Gastroesophageal sphincter (tissue), 4 donors: ENCODE data around the gene NDUFS6. TPM values are rescaled to one million over a fixed set of nuclear protein-coding genes. Genes with fewer than 3 reads are reported as not detected.
A peak's percentile ranks its signal among the peaks of the same experiment; 100 is the strongest.

ENCODE experiments used
- ATAC-seq: fragments of 150-250 bp; one replicate; pipeline ENCODE4 v1.9.1; 2016; ENCODE audit warnings: mild to moderate bottlenecking, moderate library complexity
- H3K27ac ChIP-seq, 4 donors: fragments of 200-600 bp; sonication (generic) in 3 of 4; 1 replicate in 3 of 4; 2 replicates in 1 of 4; pipeline ENCODE4 v1.5.1; 2016 to 2019
- H3K27me3 ChIP-seq: fragments of 200-600 bp; sonication (generic); one replicate; pipeline ENCODE4 v1.5.1; 2019
- H3K36me3 ChIP-seq, 2 donors: fragments of 200-600 bp; sonication (generic); one replicate each; pipeline ENCODE4 v1.5.1; 2019; ENCODE audit warnings: control low read depth in 1 of 2
- H3K4me1 ChIP-seq, 3 donors: fragments of 200-600 bp; sonication (generic); 1 replicate in 2 of 3; 2 replicates in 1 of 3; pipeline ENCODE4 v1.5.1; 2016 to 2019; ENCODE audit warnings: control low read depth in 2 of 3
- H3K4me3 ChIP-seq, 2 donors: fragments of 200-600 bp; sonication (generic); one replicate each; pipeline ENCODE4 v1.5.1; 2019; ENCODE audit warnings: mild to moderate bottlenecking in 1 of 2, moderate library complexity in 1 of 2
- H3K9me3 ChIP-seq, 3 donors: fragments of 200-600 bp; sonication (generic); one replicate each; pipeline ENCODE4 v1.5.1; 2017 to 2019; ENCODE audit warnings: control low read depth in 2 of 3
- CTCF ChIP-seq, 4 experiments: fragments of 200-600 bp in 2 of 4; fragments of 450-650 bp in 2 of 4; sonication (generic) in 1 of 4; IDR thresholded peaks; one replicate each; pipeline ENCODE4 v1.5.1; 2017 to 2019; ENCODE audit warnings: antibody characterized with exemption in 4 of 4, mild to moderate bottlenecking in 2 of 4, moderate library complexity in 2 of 4
- EP300 ChIP-seq: sonication (generic); formaldehyde crosslinking; IDR thresholded peaks from one replicate; pipeline ENCODE4 v1.6.1; 2017; ENCODE audit warnings: antibody characterized with exemption, mild to moderate bottlenecking
- POLR2A ChIP-seq, 2 donors: fragments of 450-650 bp; IDR thresholded peaks; one replicate each; pipeline ENCODE4 v1.6.1; 2017; ENCODE audit warnings: antibody characterized with exemption in 2 of 2, mild to moderate bottlenecking in 2 of 2, moderate library complexity in 1 of 2
- POLR2AphosphoS5 ChIP-seq: sonication (generic); formaldehyde crosslinking; IDR thresholded peaks from one replicate; pipeline ENCODE4 v1.6.1; 2017; ENCODE audit warnings: antibody characterized with exemption
- WGBS, 2 donors: methylation state at CpG; one replicate each; pipeline ENCODE4 v1.1.5; 2018; ENCODE audit warnings: low coverage in 1 of 2; 5-methylcytosine and 5-hydroxymethylcytosine counted together
- total RNA-seq, 4 donors: library from RNA; depleted of rRNA; stranded (reverse); fragments of >200 nt; gene quantifications; one replicate each; pipeline ENCODE4 v1.1.0, GENCODE V29; 2016

The NDUFS6 gene
- total RNA-seq, 4 donors from 2014 or later = 44.6 to 82.9 (median 51.6) TPM

DNA sequence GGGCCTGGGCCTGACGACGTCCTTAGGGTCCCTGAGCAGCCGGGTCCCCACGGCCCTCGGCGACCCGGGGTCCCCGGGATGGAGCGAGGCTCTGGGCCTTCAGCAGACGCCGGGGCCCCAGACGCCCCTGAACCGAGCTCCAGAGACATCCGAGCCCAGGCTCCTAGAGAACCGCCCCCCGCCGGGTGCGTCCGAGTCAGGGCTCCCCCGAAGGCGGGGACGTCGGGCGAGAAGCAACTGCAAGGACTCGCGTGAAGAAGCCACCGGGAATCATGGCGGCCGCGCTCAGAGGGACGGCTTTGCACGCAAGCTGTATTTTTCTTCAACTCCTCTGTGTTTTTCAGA lies 56.0 kb downstream of the NDUFS6 start:
- WGBS, 2 donors = 100% methylated on average over 5 of the region's 32 CpGs; no CpG with 5 or more reads in 1 of the 2 donors

GRCh38 chr5:1858436-1858835 lies 57.2 kb downstream of the NDUFS6 start:
- no peaks in the 10 kb centered on the region for H3K4me1 ChIP-seq
- 93 to 100% methylated on average over 2 to 7 of the region's 16 CpGs for WGBS, 2 donors
- no peaks in the 10 kb centered on the region for H3K36me3 ChIP-seq
- ATAC-seq = no peak
- no peak overlapping the region for H3K4me3 ChIP-seq
- H3K27me3 ChIP-seq = peaks cover 60% of the 10 kb centered on the region
- no peak overlapping the region for H3K27ac ChIP-seq
- TF ChIP-seq CTCF (IDR thresholded peaks at IDR 0.05) (no peak), EP300 (no peak), POLR2A (IDR thresholded peaks at IDR 0.05) (no peak), POLR2AphosphoS5 (no peak)
- H3K9me3 ChIP-seq = no peaks in the 10 kb centered on the region

More for the DNA sequence above, 56.0 kb downstream of the NDUFS6 start:
- peaks cover 60% of the 10 kb centered on the region for H3K27me3 ChIP-seq
- TF ChIP-seq EP300 (no peak), POLR2A (IDR thresholded peaks at IDR 0.05) (no peak), CTCF (IDR thresholded peaks at IDR 0.05) (no peak), POLR2AphosphoS5 (no peak)
- no peaks in the 10 kb centered on the region for H3K9me3 ChIP-seq
- H3K4me1 ChIP-seq = no peaks in the 10 kb centered on the region
- ATAC-seq = no peak
- H3K4me3 ChIP-seq = peak overlapping the region in 1 of 2 donors; percentile 20
- no peak overlapping the region for H3K27ac ChIP-seq
- H3K36me3 ChIP-seq = no peaks in the 10 kb centered on the region

GRCh38 chr5:1859099-1859498 lies 57.9 kb downstream of the NDUFS6 start:
- WGBS, 2 donors = 76 to 91% methylated on average over 4 to 6 of the region's 10 CpGs
- H3K36me3 ChIP-seq = no peaks in the 10 kb centered on the region
- peaks cover 59% of the 10 kb centered on the region for H3K27me3 ChIP-seq

GRCh38 chr5:1860021-1860610 lies 58.9 kb downstream of the NDUFS6 start:
- Histone ChIP-seq H3K4me3 (no peak overlapping the region), H3K27me3 (peaks cover 59% of the 10 kb centered on the region), H3K36me3 (no peaks in the 10 kb centered on the region), H3K4me1 (no peaks in the 10 kb centered on the region), H3K9me3 (no peaks in the 10 kb centered on the region), H3K27ac (no peak overlapping the region)
- no peak for ATAC-seq
- WGBS, 2 donors = 93% methylated on average over 2 of the region's 22 CpGs; no CpG with 5 or more reads in 1 of the 2 donors
- TF ChIP-seq POLR2A (IDR thresholded peaks at IDR 0.05) (no peak), CTCF (IDR thresholded peaks at IDR 0.05) (no peak), EP300 (no peak), POLR2AphosphoS5 (no peak)

More at GRCh38 chr5:1859099-1859498, 57.9 kb downstream of the NDUFS6 start:
- no peaks in the 10 kb centered on the region for H3K4me1 ChIP-seq
- TF ChIP-seq POLR2A (IDR thresholded peaks at IDR 0.05) = no peak
- no peak for TF ChIP-seq CTCF (IDR thresholded peaks at IDR 0.05)
- TF ChIP-seq POLR2AphosphoS5 = no peak
- no peak for TF ChIP-seq EP300
- no peaks in the 10 kb centered on the region for H3K9me3 ChIP-seq
- no peak overlapping the region for H3K4me3 ChIP-seq
- no peak for ATAC-seq
- no peak overlapping the region for H3K27ac ChIP-seq

GRCh38 chr5:1860949-1861348 lies 59.7 kb downstream of the NDUFS6 start:
- Histone ChIP-seq H3K9me3 (no peaks in the 10 kb centered on the region), H3K27me3 (peaks cover 59% of the 10 kb centered on the region), H3K4me1 (no peaks in the 10 kb centered on the region), H3K27ac (no peak overlapping the region), H3K4me3 (no peak overlapping the region), H3K36me3 (no peaks in the 10 kb centered on the region)
- ATAC-seq = no peak
- 69% methylated on average over 2 of the region's 7 CpGs; no CpG with 5 or more reads in 1 of the 2 donors for WGBS, 2 donors
- TF ChIP-seq POLR2AphosphoS5 = no peak
- TF ChIP-seq POLR2A (IDR thresholded peaks at IDR 0.05) = no peak
- no peak for TF ChIP-seq EP300
- TF ChIP-seq CTCF (IDR thresholded peaks at IDR 0.05) = no peak
